H1 (cell line): ENCODE data around the gene CASP3. TPM values are rescaled to one million over a fixed set of nuclear protein-coding genes. Genes with fewer than 3 reads are reported as not detected.

Source experiments
- CBX8 ChIP-seq: fragments of 300-800, 300-1000 bp; sonication (generic); IDR thresholded peaks from 2 replicates; pipeline ENCODE4 v1.7.1; 2016; ENCODE audit warnings: low read depth, low read length, borderline replicate concordance
- CEBPB ChIP-seq: IDR thresholded peaks from 2 replicates; pipeline ENCODE4 v1.6.1; 2012; ENCODE audit warnings: low read depth, low read length
- CHD7 ChIP-seq: fragments of 300-600 bp; sonication (generic); IDR thresholded peaks from 2 replicates; pipeline ENCODE4 v1.7.1; 2012; ENCODE audit warnings: low read length, moderate library complexity, mild to moderate bottlenecking, inconsistent platforms; ENCODE audit not compliant: insufficient replicate concordance
- EGR1 ChIP-seq: IDR thresholded peaks from 2 replicates; pipeline ENCODE4 v1.6.1; 2011; ENCODE audit warnings: low read depth, low read length, borderline replicate concordance
- EZH2 ChIP-seq: fragments of 200-600 bp; sonication (generic); IDR thresholded peaks from 2 replicates; pipeline ENCODE4 v1.7.1; 2012; ENCODE audit warnings: low read depth, mild to moderate bottlenecking, moderate library complexity, low read length, inconsistent platforms; ENCODE audit not compliant: severe bottlenecking
- RAD21 ChIP-seq, 2 experiments: IDR thresholded peaks in 1 of 2; conservative IDR thresholded peaks in 1 of 2; 2 replicates each; pipeline ENCODE4 v1.6.1; 2011; ENCODE audit warnings: low read depth in 2 of 2, low read length in 2 of 2, improper control_type of control experiment in 1 of 2, inconsistent platforms in 1 of 2, mild to moderate bottlenecking in 1 of 2, moderate library complexity in 1 of 2
- SUZ12 ChIP-seq: fragments of 200-600 bp; sonication (generic); IDR thresholded peaks from 2 replicates; pipeline ENCODE4 v1.6.1; 2012; ENCODE audit warnings: mild to moderate bottlenecking, inconsistent platforms, low read length, moderate library complexity, mixed read lengths
- TAF1 ChIP-seq: IDR thresholded peaks from 2 replicates; pipeline ENCODE4 v1.6.1; 2011; ENCODE audit warnings: mild to moderate bottlenecking, low read depth, low read length
- polyA plus RNA-seq, 7 experiments: library from polyadenylated mRNA; depleted of rRNA in 3 of 7; stranded (reverse) in 5 of 7; unstranded in 2 of 7; fragments of >200 nt in 5 of 7; fragments of 200-250 nt in 2 of 7; gene quantifications; 1 replicate in 5 of 7; 2 replicates in 1 of 7; 4 replicates in 1 of 7; pipeline versions ENCODE4 v1.2.1 to v1.2.3, GENCODE V29; 2011 to 2013; ENCODE audit warnings: missing spikeins in 2 of 7, mixed read lengths in 2 of 7
- total RNA-seq: library from RNA; stranded (reverse); fragmentation: NEBNext Ultra II Directional; extraction: Animal tissue kit (Norgen Biotek cat#: 25700); gene quantifications from 2 replicates; pipeline ENCODE4 v1.2.1, GENCODE V29; 2021

The CASP3 gene
- total and polyA plus RNA-seq, 2 of the 8 experiments (the other 6 are each of a cell fraction or from before 2014, with no cell fraction given): 27.8 to 82.5 TPM

GRCh38 chr4:184591070-184591677, 58.1 kb downstream of the CASP3 start (continued):
- no peak for TF ChIP-seq CHD7
- TF ChIP-seq SUZ12: no peak
- no peak for TF ChIP-seq TAF1
- no peak for TF ChIP-seq EGR1
- no peak for TF ChIP-seq RAD21 (IDR thresholded peaks at IDR 0.05 in 1 of 2, conservative IDR thresholded peaks at IDR 0.05 in 1 of 2; ENCODE audit: low read depth in 2 of 2, low read length in 2 of 2)
- no peak for TF ChIP-seq CEBPB
- no peak for TF ChIP-seq EZH2
- TF ChIP-seq CBX8: no peak
